ENCODE results near the gene PTRH2.
"Not testable (repeated sequence)": the region's sequence is repeated elsewhere in the genome, so short reads cannot be mapped to it uniquely, and the experiment has no call there.

The PTRH2 gene

GRCh38 chr17:59707149-59707970 lies at the start of gene PTRH2, which contains the start of gene VMP1:
Gene PTRH2, minus strand, starts transcription at chr17:59707430. Its CDS starts 9,452 bp downstream, at chr17:59697978.
Gene VMP1, plus strand, starts transcription at chr17:59707654. Its CDS starts 23,793 bp downstream, at chr17:59731447.
- peak; percentile 78 for DNase-seq (ENCODE audit: low read depth, low spot score)

- DNase-seq (ENCODE audit: low read depth, low spot score): no peak
Observed at GRCh38 chr17:59756236-59756818, 49.1 kb upstream of the PTRH2 start.

- DNase-seq (ENCODE audit: low read depth, low spot score): not testable (repeated sequence)
Observed at GRCh38 chr17:59755069-59755468, 47.8 kb upstream of the PTRH2 start.

GRCh38 chr17:59754552-59754951 lies 47.3 kb upstream of the PTRH2 start:
- DNase-seq (ENCODE audit: low read depth, low spot score): no peak

- no peak for DNase-seq (ENCODE audit: low read depth, low spot score)
Observed at GRCh38 chr17:59753522-59754467, 46.6 kb upstream of the PTRH2 start.

- DNase-seq (ENCODE audit: low read depth, low spot score): no peak
Observed at GRCh38 chr17:59752922-59753321, 45.7 kb upstream of the PTRH2 start.

GRCh38 chr17:59752446-59752845 lies 45.2 kb upstream of the PTRH2 start:
- no peak for DNase-seq (ENCODE audit: low read depth, low spot score)

GRCh38 chr17:59751955-59752413 lies 44.8 kb upstream of the PTRH2 start:
- no peak for DNase-seq (ENCODE audit: low read depth, low spot score)

- DNase-seq (ENCODE audit: low read depth, low spot score): no peak
Observed at GRCh38 chr17:59748591-59748990, 41.4 kb upstream of the PTRH2 start.

- no peak for DNase-seq (ENCODE audit: low read depth, low spot score)
Observed at GRCh38 chr17:59746849-59747445, 39.7 kb upstream of the PTRH2 start.

GRCh38 chr17:59745040-59745439 lies 37.8 kb upstream of the PTRH2 start:
- no peak for DNase-seq (ENCODE audit: low read depth, low spot score)

GRCh38 chr17:59743842-59744241 lies 36.6 kb upstream of the PTRH2 start:
- DNase-seq (ENCODE audit: low read depth, low spot score): no peak

GRCh38 chr17:59737324-59737723 lies 30.1 kb upstream of the PTRH2 start:
- DNase-seq (ENCODE audit: low read depth, low spot score): no peak

GRCh38 chr17:59734226-59734625 lies 27.0 kb upstream of the PTRH2 start:
- no peak for DNase-seq (ENCODE audit: low read depth, low spot score)

- no peak for DNase-seq (ENCODE audit: low read depth, low spot score)
Observed at GRCh38 chr17:59733697-59734096, 26.5 kb upstream of the PTRH2 start.

- no peak for DNase-seq (ENCODE audit: low read depth, low spot score)
Observed at GRCh38 chr17:59730268-59730834, 23.1 kb upstream of the PTRH2 start.

- DNase-seq (ENCODE audit: low read depth, low spot score): no peak
Observed at GRCh38 chr17:59727817-59728533, 20.7 kb upstream of the PTRH2 start.

- no peak for DNase-seq (ENCODE audit: low read depth, low spot score)
Observed at GRCh38 chr17:59725691-59726090, 18.5 kb upstream of the PTRH2 start.

GRCh38 chr17:59723607-59724006 lies 16.4 kb upstream of the PTRH2 start:
- no peak for DNase-seq (ENCODE audit: low read depth, low spot score)

- DNase-seq (ENCODE audit: low read depth, low spot score): no peak
Observed at GRCh38 chr17:59723041-59723440, 15.8 kb upstream of the PTRH2 start.
